Upper lobe of left lung (tissue), 4 donors: ENCODE data around the gene KRTAP5-5.

ENCODE experiments used
- POLR2A ChIP-seq, 4 donors: fragments of 450-650 bp; IDR thresholded peaks; one replicate each; pipeline ENCODE4 v1.5.1; 2016 to 2017; ENCODE audit warnings: antibody characterized with exemption in 4 of 4, mild to moderate bottlenecking in 2 of 4
- TF ChIP-seq, protein P1 (sequence below), 6 experiments: fragments of 450-650 bp in 4 of 6; fragments of 200-600 bp in 2 of 6; sonication (generic) in 2 of 6; IDR thresholded peaks; one replicate each; pipeline ENCODE4 v1.5.1; 2016 to 2019; ENCODE audit warnings: antibody characterized with exemption in 6 of 6

DNA sequence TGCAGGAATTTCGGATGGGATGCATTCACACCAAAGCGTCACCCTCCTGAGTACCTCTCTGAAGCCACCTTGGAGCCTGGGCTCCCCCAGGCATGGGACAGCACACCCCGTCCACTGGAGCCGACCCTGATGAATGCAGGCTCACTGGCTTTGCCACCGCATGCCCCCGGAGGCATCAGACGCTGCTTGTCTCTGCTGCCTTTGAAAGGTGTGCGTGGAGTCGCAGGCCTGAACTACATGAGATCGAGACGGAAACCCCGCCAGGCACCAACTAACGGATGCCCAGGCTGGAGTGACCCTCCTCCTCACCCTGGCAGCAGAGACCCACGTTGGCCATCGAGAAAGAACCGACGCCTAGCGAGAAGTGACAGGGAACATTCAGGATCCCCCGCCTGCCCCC is 22.5 kb downstream of the KRTAP5-5 start:
- TF ChIP-seq, protein P1, sequence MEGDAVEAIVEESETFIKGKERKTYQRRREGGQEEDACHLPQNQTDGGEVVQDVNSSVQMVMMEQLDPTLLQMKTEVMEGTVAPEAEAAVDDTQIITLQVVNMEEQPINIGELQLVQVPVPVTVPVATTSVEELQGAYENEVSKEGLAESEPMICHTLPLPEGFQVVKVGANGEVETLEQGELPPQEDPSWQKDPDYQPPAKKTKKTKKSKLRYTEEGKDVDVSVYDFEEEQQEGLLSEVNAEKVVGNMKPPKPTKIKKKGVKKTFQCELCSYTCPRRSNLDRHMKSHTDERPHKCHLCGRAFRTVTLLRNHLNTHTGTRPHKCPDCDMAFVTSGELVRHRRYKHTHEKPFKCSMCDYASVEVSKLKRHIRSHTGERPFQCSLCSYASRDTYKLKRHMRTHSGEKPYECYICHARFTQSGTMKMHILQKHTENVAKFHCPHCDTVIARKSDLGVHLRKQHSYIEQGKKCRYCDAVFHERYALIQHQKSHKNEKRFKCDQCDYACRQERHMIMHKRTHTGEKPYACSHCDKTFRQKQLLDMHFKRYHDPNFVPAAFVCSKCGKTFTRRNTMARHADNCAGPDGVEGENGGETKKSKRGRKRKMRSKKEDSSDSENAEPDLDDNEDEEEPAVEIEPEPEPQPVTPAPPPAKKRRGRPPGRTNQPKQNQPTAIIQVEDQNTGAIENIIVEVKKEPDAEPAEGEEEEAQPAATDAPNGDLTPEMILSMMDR (IDR thresholded peaks at IDR 0.05), result no peak
- TF ChIP-seq POLR2A (IDR thresholded peaks at IDR 0.05), result no peak
